Measurements from ENCODE around the gene KCNJ12. TPM values are rescaled to one million over a fixed set of nuclear protein-coding genes. Genes with fewer than 3 reads are reported as not detected.

Gene KCNJ12
- total RNA-seq, 4 donors from 2014 or later = 1.5 to 3.2 (median 2.5) TPM

DNA sequence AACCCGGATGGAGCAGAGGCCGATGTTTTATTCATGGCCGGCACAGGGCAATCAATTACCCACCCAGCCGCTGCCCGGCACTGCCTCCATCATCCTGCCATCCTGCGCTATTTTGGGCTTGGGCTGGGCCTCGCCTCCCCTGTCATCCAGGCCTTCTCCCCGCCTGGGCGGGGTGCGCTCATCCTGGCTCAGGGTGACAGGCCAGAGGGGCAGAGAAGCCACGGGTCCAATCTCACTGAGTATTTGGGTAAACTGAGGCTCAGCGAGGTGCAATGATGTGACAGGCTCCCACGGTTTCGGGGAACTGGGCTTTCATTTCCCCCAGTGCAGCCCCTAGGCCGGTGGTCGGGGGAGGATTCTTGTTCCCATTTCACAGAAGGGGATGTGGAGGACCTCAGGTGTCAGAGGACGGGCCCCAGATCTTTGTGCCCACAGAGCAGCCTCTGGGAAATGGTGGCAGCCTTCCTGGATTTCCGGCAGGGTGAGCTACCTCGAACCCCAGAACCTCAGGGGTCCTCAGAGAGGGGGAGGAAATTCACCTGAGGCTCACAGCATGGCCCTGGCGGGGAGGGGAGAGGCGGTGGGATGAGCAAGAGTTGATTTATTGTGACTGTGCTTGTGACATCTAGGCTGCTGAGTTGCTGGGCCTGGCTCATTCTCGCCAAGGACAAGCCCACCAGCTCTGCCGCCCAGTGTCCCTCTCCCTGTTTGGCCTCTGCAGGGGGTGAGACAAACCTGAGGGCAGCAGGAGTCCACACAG lies 23.8 kb upstream of the KCNJ12 start:
- ATAC-seq (ENCODE audit: low FRiP score) = no peak
- DNase-seq (ENCODE audit: low spot score) = no peak
- TF ChIP-seq, protein P1, sequence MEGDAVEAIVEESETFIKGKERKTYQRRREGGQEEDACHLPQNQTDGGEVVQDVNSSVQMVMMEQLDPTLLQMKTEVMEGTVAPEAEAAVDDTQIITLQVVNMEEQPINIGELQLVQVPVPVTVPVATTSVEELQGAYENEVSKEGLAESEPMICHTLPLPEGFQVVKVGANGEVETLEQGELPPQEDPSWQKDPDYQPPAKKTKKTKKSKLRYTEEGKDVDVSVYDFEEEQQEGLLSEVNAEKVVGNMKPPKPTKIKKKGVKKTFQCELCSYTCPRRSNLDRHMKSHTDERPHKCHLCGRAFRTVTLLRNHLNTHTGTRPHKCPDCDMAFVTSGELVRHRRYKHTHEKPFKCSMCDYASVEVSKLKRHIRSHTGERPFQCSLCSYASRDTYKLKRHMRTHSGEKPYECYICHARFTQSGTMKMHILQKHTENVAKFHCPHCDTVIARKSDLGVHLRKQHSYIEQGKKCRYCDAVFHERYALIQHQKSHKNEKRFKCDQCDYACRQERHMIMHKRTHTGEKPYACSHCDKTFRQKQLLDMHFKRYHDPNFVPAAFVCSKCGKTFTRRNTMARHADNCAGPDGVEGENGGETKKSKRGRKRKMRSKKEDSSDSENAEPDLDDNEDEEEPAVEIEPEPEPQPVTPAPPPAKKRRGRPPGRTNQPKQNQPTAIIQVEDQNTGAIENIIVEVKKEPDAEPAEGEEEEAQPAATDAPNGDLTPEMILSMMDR (IDR thresholded peaks at IDR 0.05) = no peak

DNA sequence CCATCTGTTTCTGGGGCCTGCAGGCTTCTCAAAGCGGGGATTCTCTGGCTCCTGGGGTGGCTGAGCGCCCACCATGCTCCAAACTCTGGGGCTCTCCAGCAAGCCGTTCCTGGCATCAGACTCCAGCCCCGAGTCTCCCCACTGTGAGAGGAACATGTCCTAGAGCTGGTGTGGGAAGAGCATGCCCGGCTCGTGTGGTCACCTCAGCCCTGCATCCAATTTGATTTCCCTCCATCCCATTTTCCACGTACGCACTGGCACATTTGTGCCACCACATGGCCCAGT lies 23.2 kb upstream of the KCNJ12 start:
- no peak for DNase-seq (ENCODE audit: low spot score)
- ATAC-seq (ENCODE audit: low FRiP score) = no peak
- TF ChIP-seq, protein P1 (IDR thresholded peaks at IDR 0.05) = no peak

DNA sequence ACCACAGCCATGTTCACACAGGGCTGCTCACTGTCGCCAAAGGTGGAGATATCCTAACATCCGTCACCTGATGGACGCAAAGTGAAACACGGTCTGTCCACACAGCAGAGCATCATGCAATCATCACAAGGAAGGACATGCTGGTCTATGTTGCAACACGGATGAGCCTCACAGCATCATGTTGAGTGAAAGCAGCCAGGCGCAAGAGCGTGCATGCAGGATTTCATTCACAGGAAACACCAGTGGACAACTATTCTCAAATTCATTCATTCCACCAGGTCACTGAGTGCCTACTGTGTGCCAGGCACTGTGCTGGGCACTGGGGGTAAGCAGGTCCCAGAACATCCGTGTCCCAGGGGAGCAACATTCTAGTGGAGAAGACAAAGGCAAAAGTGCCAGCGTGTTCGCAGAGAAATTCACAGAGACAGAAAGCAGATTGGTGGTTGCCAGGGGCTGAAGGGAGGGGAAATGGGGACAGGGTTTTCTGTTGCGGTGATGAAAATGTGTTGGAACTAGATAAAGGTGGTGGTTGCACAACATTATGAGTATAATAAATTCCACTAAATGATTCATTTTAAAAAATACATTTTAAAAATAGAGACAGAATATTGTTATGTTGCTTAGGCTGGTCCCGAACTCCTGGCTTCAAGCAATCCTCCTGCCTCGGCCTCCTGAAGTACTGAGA lies 22.7 kb upstream of the KCNJ12 start:
- ATAC-seq (ENCODE audit: low FRiP score) = peak; percentile 43
- no peak for DNase-seq (ENCODE audit: low spot score)
- TF ChIP-seq, protein P1 (IDR thresholded peaks at IDR 0.05) = no peak

DNA sequence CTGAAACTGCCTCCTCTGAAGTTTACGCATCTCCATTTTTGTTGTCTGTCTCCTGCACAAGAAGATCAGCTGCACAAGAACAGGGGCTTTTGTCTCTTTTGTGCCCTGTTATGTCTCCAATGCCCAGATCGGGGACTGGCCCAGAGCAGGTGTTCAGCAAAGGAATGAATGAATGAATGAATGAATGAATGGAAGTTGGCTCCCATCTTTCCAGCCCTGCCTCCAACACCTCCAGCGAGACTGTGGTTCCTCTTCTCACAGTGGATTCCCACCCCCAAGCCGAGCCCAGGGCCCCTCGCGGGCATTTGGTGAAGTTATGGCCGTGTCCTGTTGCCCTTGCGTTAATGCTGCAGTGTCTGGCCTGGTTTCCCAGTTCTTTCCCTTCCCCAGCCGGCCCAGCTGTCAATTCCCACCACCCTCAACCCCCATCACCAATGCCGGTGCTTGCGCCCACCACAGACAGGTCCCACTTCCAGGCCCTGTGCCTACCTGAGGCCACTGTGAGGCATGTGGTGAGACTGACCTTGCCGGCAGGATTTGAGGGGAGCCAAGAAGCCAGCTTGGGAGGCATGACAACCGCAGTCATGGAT lies 21.3 kb upstream of the KCNJ12 start:
- TF ChIP-seq, protein P1 (IDR thresholded peaks at IDR 0.05) = no peak
- ATAC-seq (ENCODE audit: low FRiP score) (no peak), DNase-seq (ENCODE audit: low spot score) (no peak)

DNA sequence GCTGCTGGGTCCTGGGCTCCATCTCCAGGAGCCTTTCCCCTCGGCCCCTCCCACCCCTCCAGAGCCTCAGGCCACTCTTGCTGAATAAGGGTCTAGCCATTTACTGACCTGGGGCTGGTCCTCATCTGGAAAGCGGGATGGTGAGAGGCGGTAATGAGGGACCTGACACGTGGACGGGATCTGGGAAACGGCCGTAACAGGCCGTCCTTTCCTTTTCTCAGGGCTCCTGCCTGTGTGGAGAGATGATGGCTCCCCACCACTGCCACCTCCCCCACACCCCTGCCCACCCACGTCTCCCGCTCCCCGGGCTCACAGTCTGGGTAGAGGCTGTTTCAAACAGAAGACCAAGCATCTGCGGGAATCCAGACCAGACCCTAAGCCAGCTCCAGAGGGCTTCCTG lies 20.6 kb upstream of the KCNJ12 start:
- no peak for ATAC-seq (ENCODE audit: low FRiP score)
- TF ChIP-seq, protein P1 (IDR thresholded peaks at IDR 0.05) = no peak
- no peak for DNase-seq (ENCODE audit: low spot score)

DNA sequence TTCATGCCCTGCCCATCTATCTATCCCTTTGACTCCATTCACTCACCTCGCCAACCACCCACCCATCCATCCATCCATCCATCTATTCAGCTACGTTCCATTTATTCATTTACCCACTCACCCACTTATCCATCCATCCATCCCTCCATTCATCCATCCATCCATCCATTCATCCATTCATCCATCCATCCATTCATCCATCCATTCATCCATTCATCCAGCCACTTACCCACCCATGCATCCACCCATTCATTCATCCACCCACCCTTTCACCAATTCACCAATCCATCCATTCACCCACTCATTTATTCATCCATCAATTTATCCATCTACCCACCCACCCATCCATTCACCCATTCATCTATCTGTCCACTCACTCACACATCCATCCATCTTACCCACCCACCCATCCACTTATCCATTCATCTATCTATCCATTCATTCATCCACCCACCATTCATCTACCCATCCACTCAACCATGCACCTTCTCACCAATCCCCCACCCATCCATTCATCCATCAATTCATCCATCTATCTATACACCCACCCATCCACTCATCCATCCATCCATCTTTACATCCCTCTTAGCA lies 19.5 kb upstream of the KCNJ12 start:
- TF ChIP-seq, protein P1 (IDR thresholded peaks at IDR 0.05) = no peak
- ATAC-seq (ENCODE audit: low FRiP score) (no peak), DNase-seq (ENCODE audit: low spot score) (no peak)
